GM23248 (cell line): ENCODE results near the gene NRBP1. TPM values are rescaled to one million over a fixed set of nuclear protein-coding genes. Genes with fewer than 3 reads are reported as not detected.

ENCODE experiments used
- DNase-seq: peaks from one replicate; pipeline ENCODE4 v3.0.0-alpha.2; 2015
- H2AFZ ChIP-seq: fragments of 200-600 bp; sonication (generic); 2 replicates; pipeline ENCODE4 v1.6.1; 2016; ENCODE audit warnings: antibody characterized with exemption
- H3F3A ChIP-seq: fragments of 200-600 bp; sonication (generic); 2 replicates; pipeline ENCODE4 v1.6.1; 2016; ENCODE audit warnings: mild to moderate bottlenecking, antibody characterized with exemption, mixed run types; ENCODE audit not compliant: insufficient read depth
- H3K27ac ChIP-seq: fragments of 200-600 bp; sonication (generic); 2 replicates; pipeline ENCODE4 v1.5.1; 2016; ENCODE audit warnings: mild to moderate bottlenecking
- H3K27me3 ChIP-seq: fragments of 200-600 bp; sonication (generic); replicated peaks from 2 replicates; pipeline ENCODE4 v1.6.1; 2016; ENCODE audit warnings: mild to moderate bottlenecking; ENCODE audit not compliant: insufficient read depth
- H3K36me3 ChIP-seq: fragments of 200-600 bp; sonication (generic); 2 replicates; pipeline ENCODE4 v1.6.1; 2016; ENCODE audit warnings: low read depth, mild to moderate bottlenecking
- H3K4me1 ChIP-seq: fragments of 200-600 bp; sonication (generic); 2 replicates; pipeline ENCODE4 v1.6.1; 2016; ENCODE audit warnings: mild to moderate bottlenecking; ENCODE audit not compliant: insufficient read depth
- H3K4me2 ChIP-seq: fragments of 200-600 bp; sonication (generic); one replicate; pipeline ENCODE4 v1.6.1; 2016; ENCODE audit warnings: mild to moderate bottlenecking; ENCODE audit not compliant: unreplicated experiment
- H3K4me3 ChIP-seq: fragments of 200-600 bp; sonication (generic); 2 replicates; pipeline ENCODE4 v1.5.1; 2016; ENCODE audit warnings: mild to moderate bottlenecking
- H3K79me2 ChIP-seq: fragments of 200-600 bp; sonication (generic); 2 replicates; pipeline ENCODE4 v1.6.1; 2016; ENCODE audit warnings: mild to moderate bottlenecking; ENCODE audit not compliant: insufficient read depth
- H3K9ac ChIP-seq: fragments of 200-600 bp; sonication (generic); 2 replicates; pipeline ENCODE4 v1.6.1; 2016; ENCODE audit warnings: mild to moderate bottlenecking
- H3K9me2 ChIP-seq: fragments of 200-600 bp; sonication (generic); 2 replicates; pipeline ENCODE4 v1.6.1; 2016; ENCODE audit warnings: mixed run types, mild to moderate bottlenecking, moderate library complexity; ENCODE audit not compliant: insufficient read depth
- H3K9me3 ChIP-seq: fragments of 200-600 bp; sonication (generic); one replicate; pipeline ENCODE4 v1.6.1; 2017; ENCODE audit warnings: low read depth
- H4K20me1 ChIP-seq: fragments of 200-600 bp; sonication (generic); 2 replicates; pipeline ENCODE4 v1.6.0; 2016; ENCODE audit not compliant: insufficient read depth
- EZH2 ChIP-seq: fragments of 200-600 bp; sonication (generic); IDR thresholded peaks from 2 replicates; pipeline ENCODE4 v1.6.1; 2018; ENCODE audit warnings: antibody characterized with exemption, mild to moderate bottlenecking; ENCODE audit not compliant: insufficient read depth, poor library complexity, severe bottlenecking
- EZH2phosphoT487 ChIP-seq: fragments of 200-600 bp; sonication (generic); IDR thresholded peaks from 2 replicates; pipeline ENCODE4 v1.6.1; 2018; ENCODE audit warnings: antibody characterized with exemption, moderate library complexity, mild to moderate bottlenecking, low read depth; ENCODE audit not compliant: insufficient read depth
- WGBS, 2 experiments: methylation state at CpG; one replicate each; pipeline ENCODE4 v1.1.6; 2015 to 2017; ENCODE audit warnings: low lambda C conversion rate in 2 of 2, low coverage in 1 of 2; ENCODE audit errors: missing lambda C conversion rate in 2 of 2; 5-methylcytosine and 5-hydroxymethylcytosine counted together
- in situ Hi-C: fragments of 300-500 bp; cut with MboI; formaldehyde crosslinking; loops from 2 replicates; pipeline ENCODE4 v1.15.0; 2020
- polyA plus RNA-seq: library from polyadenylated mRNA; unstranded; fragments of >200 nt; fragmentation: Nextera tagmentation; extraction: Ambion mirVana; gene quantifications from 2 replicates; pipeline ENCODE4 v1.2.1, GENCODE V29; 2016
- total RNA-seq: library from RNA; depleted of rRNA; stranded (reverse); fragments of >200 nt; shearing (Covaris generic); gene quantifications from 2 replicates; pipeline ENCODE4 v1.2.3, GENCODE V29; 2014

NRBP1 gene
- total and polyA plus RNA-seq, 2 experiments from 2014 or later: 165 to 201 TPM

GRCh38 chr2:27380626-27381545 lies 47.5 kb upstream of the NRBP1 start, which contains the start of gene ZNF513:
TSS of gene ZNF513 (minus strand) at chr2:27380734. CDS start at chr2:27380526, 208 bp downstream.
- TF ChIP-seq EZH2 (no peak), EZH2phosphoT487 (no peak)
- H2AFZ ChIP-seq: peak within 1 kb of the TSS; percentile 76
- no peaks in the 10 kb centered on the region for H3K27me3 ChIP-seq
- peak; percentile 99 for DNase-seq
- H3K9me3 ChIP-seq: no peaks in the 10 kb centered on the region
- peak within 1 kb of the TSS; percentile 90 for H3K27ac ChIP-seq
- H3K79me2 ChIP-seq: peaks cover 40% of the 10 kb centered on the region
- H3K4me2 ChIP-seq: peak within 1 kb of the TSS; percentile 96
- peaks cover 36% of the 10 kb centered on the region for H3F3A ChIP-seq
- WGBS, 2 experiments: 14 to 15% methylated on average over 60 to 67 of the region's 67 CpGs
- peaks cover 6% of the 10 kb centered on the region; the same call in 1 of the 2 replicates for H3K36me3 ChIP-seq
- in situ Hi-C loops: no loop called here
- H3K4me1 ChIP-seq: peaks cover 8% of the 10 kb centered on the region
- peak within 1 kb of the TSS; percentile 91 for H3K4me3 ChIP-seq
- no peaks in the 10 kb centered on the region for H3K9me2 ChIP-seq
- H4K20me1 ChIP-seq: no peaks in the 10 kb centered on the region
- peak within 1 kb of the TSS; percentile 94 for H3K9ac ChIP-seq

- H3K27ac ChIP-seq: peak overlapping the region; percentile 90
Observed at GRCh38 chr2:27381577-27382181, 46.8 kb upstream of the NRBP1 start.

GRCh38 chr2:27390822-27391679 lies 37.4 kb upstream of the NRBP1 start:
- Histone ChIP-seq H3K27ac (no peak overlapping the region), H3K27me3 (no peaks in the 10 kb centered on the region), H3K4me3 (no peak overlapping the region), H3K9ac (no peak overlapping the region), H2AFZ (no peak overlapping the region), H3K4me1 (no peaks in the 10 kb centered on the region), H3K9me2 (no peaks in the 10 kb centered on the region), H4K20me1 (no peaks in the 10 kb centered on the region), H3K79me2 (peaks cover 100% of the 10 kb centered on the region), H3K9me3 (no peaks in the 10 kb centered on the region), H3K4me2 (no peak overlapping the region), H3F3A (no peaks in the 10 kb centered on the region), H3K36me3 (peaks cover 7% of the 10 kb centered on the region; the same call in 1 of the 2 replicates)
- 95 to 99% methylated on average over 9 of the region's 9 CpGs for WGBS, 2 experiments
- no peak for DNase-seq
- TF ChIP-seq EZH2: no peak
- no peak for TF ChIP-seq EZH2phosphoT487
- in situ Hi-C loops: no loop called here

More at GRCh38 chr2:27381577-27382181, 46.8 kb upstream of the NRBP1 start:
- peaks cover 8% of the 10 kb centered on the region for H3K4me1 ChIP-seq
- WGBS, 2 experiments: 90 to 91% methylated on average over 10 of the region's 10 CpGs
- H4K20me1 ChIP-seq: no peaks in the 10 kb centered on the region
- peaks cover 44% of the 10 kb centered on the region for H3K79me2 ChIP-seq
- no peak for TF ChIP-seq EZH2phosphoT487
- no peak for TF ChIP-seq EZH2
- H3K4me3 ChIP-seq: no peak overlapping the region
- H3K36me3 ChIP-seq: peaks cover 11% of the 10 kb centered on the region; the same call in 1 of the 2 replicates
- H3K9me2 ChIP-seq: no peaks in the 10 kb centered on the region
- H3K9ac ChIP-seq: peak overlapping the region; percentile 94; the same call in 1 of the 2 replicates
- no peaks in the 10 kb centered on the region for H3K27me3 ChIP-seq
- H3K4me2 ChIP-seq: no peak overlapping the region
- no peak overlapping the region for H2AFZ ChIP-seq
- in situ Hi-C loops: no loop called here
- no peaks in the 10 kb centered on the region for H3K9me3 ChIP-seq
- H3F3A ChIP-seq: peaks cover 36% of the 10 kb centered on the region
- no peak for DNase-seq

- in situ Hi-C loops: no loop called here
- Histone ChIP-seq H3F3A (no peaks in the 10 kb centered on the region), H3K9me3 (no peaks in the 10 kb centered on the region), H3K9me2 (no peaks in the 10 kb centered on the region), H4K20me1 (no peaks in the 10 kb centered on the region), H3K36me3 (peaks cover 4% of the 10 kb centered on the region; the same call in 1 of the 2 replicates), H3K4me2 (no peak overlapping the region), H2AFZ (no peak overlapping the region), H3K27me3 (no peaks in the 10 kb centered on the region), H3K27ac (no peak overlapping the region), H3K9ac (no peak overlapping the region), H3K4me1 (no peaks in the 10 kb centered on the region), H3K79me2 (peaks cover 100% of the 10 kb centered on the region), H3K4me3 (no peak overlapping the region)
- WGBS, 2 experiments: 95 to 98% methylated on average over 28 to 33 of the region's 33 CpGs
- no peak for DNase-seq
- TF ChIP-seq EZH2phosphoT487 (no peak), EZH2 (no peak)
Observed at GRCh38 chr2:27393225-27393624, 35.2 kb upstream of the NRBP1 start.
